Measurements from ENCODE around the gene KDM7A.

Gene KDM7A

GRCh38 chr7:140081774-140082425 lies 94.9 kb downstream of the KDM7A start:
- no peak for DNase-seq

GRCh38 chr7:140080919-140081318 lies 95.9 kb downstream of the KDM7A start:
- no peak for DNase-seq

DNA sequence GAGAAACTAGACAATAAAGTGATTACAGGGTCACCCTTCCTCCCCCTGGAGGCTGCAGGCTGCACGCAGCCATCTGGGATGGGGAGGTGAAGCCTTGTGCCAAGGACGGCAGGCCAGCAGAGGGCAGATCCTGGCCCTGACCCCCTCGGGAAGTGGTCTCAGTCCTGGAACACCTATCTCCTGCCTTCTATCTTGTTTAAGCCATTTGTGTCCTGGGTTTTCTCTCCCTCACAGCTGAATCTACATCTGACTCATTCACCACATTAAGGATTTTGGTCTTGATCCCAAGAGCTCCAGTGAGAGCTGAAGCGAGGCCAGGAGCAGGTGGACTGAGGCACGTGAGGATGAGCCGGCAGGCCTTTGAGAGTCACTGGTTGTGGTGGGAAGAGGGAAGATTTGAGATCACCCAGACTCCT lies 97.7 kb downstream of the KDM7A start:
- DNase-seq, result peak; percentile 48

GRCh38 chr7:140078392-140078791 lies 98.4 kb downstream of the KDM7A start:
- DNase-seq, result no peak

- DNase-seq, result peak; percentile 22
Observed at GRCh38 chr7:140074780-140075179, 102.0 kb downstream of the KDM7A start.

GRCh38 chr7:140070546-140070945 lies 106.2 kb downstream of the KDM7A start:
- DNase-seq, result no peak

- DNase-seq, result no peak
Observed at GRCh38 chr7:140069298-140069949, 107.4 kb downstream of the KDM7A start.

DNA sequence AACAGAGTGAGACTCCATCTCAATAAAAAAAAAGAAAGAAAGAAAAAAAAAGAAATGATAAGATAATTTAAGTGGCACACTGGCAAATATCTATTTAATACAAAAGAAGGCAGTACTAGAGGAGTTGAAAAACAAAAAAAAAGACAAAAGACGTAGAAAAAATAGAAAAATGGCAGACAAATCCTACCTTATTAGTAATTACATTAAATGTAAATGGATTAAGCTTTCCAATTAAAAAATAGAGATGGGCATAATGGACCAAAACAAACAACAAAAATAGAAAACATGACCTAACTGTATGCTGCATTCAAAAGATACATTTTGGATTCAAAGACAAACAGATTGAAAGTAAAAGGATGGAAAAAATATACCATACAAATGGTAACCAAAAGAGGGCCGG lies 108.8 kb downstream of the KDM7A start:
- no peak for DNase-seq

DNA sequence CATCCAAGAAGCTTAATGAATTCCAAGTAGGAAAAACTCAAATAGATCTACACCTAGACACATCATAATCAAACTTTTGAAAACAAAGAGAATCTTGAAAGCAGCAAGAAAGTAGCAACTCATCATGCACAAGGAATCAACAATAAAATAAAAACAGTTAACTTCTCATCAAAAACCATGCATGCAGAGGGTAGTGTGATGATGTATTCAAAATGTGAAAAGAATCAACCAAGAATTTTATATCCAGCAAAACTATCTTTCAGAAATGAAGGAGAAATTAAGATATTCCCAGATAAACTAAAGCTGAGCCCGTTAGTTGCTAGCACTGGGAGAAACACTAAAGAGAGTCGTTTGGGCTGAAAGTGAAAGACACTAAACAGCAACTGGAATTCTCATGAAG lies 109.7 kb downstream of the KDM7A start:
- no peak for DNase-seq

DNA sequence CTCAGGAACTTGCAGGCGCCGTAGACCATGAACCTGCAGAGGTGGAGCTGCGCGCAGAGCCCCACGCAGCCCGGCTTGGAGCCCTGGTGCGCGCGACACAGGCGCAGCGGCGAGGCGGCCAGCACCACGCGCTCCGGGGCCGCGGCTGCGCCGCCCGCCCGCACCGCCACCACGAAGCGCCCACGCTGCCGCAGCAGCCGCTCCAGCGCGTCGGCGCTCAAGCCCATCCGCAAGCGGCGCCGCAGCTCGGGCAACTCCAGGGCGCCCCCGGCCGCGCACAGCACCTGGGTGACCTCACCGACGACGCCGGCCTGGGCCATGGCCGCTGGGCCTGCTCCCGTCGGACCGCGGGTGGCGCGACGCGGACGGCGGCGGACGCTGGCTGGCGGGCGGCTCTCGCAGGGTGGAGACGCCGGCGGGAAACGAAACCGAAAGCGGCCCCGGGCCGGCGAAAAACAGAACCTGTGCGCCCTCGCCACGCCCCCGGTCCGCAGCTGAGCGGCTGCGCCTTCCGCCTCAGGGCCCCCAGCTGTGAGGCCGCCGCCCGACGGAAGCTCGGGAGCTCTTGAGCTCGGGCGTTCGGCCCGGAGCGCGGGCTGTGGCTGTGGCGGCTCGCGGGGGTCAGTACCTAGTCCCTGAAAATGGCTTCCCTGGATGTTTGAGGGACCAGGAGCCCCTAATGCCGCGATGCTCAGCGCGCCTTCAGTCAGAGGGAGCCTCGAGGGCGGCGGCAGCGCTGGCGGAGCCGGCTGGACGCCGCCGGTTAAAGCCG lies 114.1 kb downstream of the KDM7A start, which contains the start of gene PARP12:
PARP12 (minus strand) TSS at position 424 of the 772 bp plus-strand sequence; CDS start at position 320, 104 bp downstream.
- peak; percentile 81 for DNase-seq

DNA sequence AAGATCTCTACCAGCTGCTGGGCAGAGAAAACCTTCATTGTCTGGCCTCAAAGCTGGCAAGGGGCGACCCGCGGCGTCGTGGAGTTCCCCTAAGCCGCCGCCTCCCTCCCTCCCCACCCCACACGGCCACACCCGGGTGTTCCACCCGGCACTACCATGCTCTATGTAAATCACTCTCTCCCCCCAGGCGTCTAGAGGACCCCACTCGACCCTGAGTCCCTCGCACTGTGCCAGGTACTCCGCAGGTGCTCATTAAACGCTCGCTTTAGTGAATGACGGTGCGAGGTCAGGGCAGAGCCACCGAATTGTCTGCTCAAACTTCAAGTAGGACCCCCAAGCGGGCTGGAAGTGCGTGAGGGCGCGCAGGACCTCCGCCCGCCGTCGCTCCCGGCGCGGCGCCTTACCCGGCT lies 114.7 kb downstream of the KDM7A start:
- DNase-seq, result no peak

GRCh38 chr7:140061607-140061930 lies 115.2 kb downstream of the KDM7A start:
- no peak for DNase-seq

GRCh38 chr7:140060788-140061606 lies 115.8 kb downstream of the KDM7A start:
- DNase-seq, result no peak

GRCh38 chr7:140060243-140060630 lies 116.5 kb downstream of the KDM7A start:
- DNase-seq, result no peak

- DNase-seq, result peak; percentile 85
Observed at GRCh38 chr7:140059273-140060242, 117.2 kb downstream of the KDM7A start.

DNA sequence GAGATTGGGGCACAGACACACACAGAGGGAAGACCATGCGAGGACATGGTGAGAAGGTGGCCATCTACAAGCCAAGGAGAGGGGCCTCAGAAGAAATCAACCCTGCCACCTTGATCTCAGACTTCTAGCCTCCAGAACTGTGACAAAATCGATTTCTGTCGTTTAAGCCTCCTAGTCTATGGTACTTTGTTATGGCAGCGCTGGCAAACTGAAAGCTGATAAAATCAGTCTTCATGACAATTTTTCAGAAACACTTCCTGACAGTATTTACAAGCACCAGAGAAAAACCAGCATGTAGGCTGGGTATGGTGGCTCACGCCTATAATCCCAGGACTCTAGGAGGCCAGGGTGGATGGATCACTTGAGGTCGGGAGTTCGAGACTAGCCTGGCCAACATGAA lies 118.3 kb downstream of the KDM7A start:
- no peak for DNase-seq

GRCh38 chr7:140057143-140057535 lies 119.6 kb downstream of the KDM7A start:
- DNase-seq, result no peak

GRCh38 chr7:140056431-140057142 lies 120.2 kb downstream of the KDM7A start:
- DNase-seq, result no peak

GRCh38 chr7:140055833-140056232 lies 121.0 kb downstream of the KDM7A start:
- DNase-seq, result no peak

DNA sequence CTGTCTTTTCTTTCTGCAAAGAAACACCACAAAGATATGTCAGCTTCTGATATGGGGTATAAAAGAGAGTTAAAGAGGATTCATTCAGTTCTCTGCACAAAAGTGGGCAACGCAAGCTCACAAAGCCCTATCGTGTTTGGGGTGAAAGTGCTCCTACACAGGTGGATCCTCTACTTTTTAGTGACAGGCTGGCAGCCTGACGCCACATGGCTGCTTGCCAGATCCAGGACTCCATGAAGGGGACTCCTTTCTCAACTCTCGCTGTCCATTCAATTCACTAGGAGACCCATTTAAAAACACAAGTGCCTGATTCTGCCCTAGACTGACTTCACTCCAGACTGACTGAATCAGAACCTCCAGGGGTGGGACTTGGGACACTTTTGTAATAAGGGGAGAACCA lies 122.0 kb downstream of the KDM7A start:
- DNase-seq, result no peak

Data from fibroblast of skin of abdomen (primary cell).